Large intestine (tissue), 3 donors: Measurements from ENCODE around the gene EHBP1. TPM values are rescaled to one million over a fixed set of nuclear protein-coding genes. Genes with fewer than 3 reads are reported as not detected.

Experiments
- DNase-seq, 2 donors: peaks; one replicate each; pipeline versions ENCODE4 v3.0.0 to v3.0.0-alpha.2; 2013
- H3K27ac ChIP-seq: one replicate; pipeline ENCODE4 v1.5.1; 2013; ENCODE audit warnings: low read length
- H3K27me3 ChIP-seq: 2 replicates; pipeline ENCODE4 v1.6.1; 2013; ENCODE audit warnings: low read length; ENCODE audit not compliant: control insufficient read depth, insufficient read depth
- H3K36me3 ChIP-seq: 2 replicates; pipeline ENCODE4 v1.6.1; 2013; ENCODE audit warnings: low read length; ENCODE audit not compliant: control insufficient read depth, insufficient read depth
- H3K4me1 ChIP-seq: one replicate; pipeline ENCODE4 v1.6.1; 2013; ENCODE audit warnings: low read length; ENCODE audit not compliant: control insufficient read depth, insufficient read depth
- H3K4me3 ChIP-seq: one replicate; pipeline ENCODE4 v1.5.1; 2013; ENCODE audit warnings: low read length
- H3K9me3 ChIP-seq: one replicate; pipeline ENCODE4 v1.6.1; 2013; ENCODE audit warnings: mild to moderate bottlenecking, low read depth, low read length, moderate library complexity; ENCODE audit not compliant: control insufficient read depth
- WGBS: methylation state at CpG from one replicate; pipeline ENCODE4 v1.1.5; 2013; ENCODE audit warnings: low lambda C conversion rate; ENCODE audit not compliant: insufficient coverage; 5-methylcytosine and 5-hydroxymethylcytosine counted together
- polyA plus RNA-seq: library from polyadenylated mRNA; unstranded; fragments of 120-200 nt; gene quantifications from one replicate; pipeline ENCODE4 v1.2.1, GENCODE V29; 2013

Gene EHBP1
- polyA plus RNA-seq, 1 donor: 30.7 TPM

DNA sequence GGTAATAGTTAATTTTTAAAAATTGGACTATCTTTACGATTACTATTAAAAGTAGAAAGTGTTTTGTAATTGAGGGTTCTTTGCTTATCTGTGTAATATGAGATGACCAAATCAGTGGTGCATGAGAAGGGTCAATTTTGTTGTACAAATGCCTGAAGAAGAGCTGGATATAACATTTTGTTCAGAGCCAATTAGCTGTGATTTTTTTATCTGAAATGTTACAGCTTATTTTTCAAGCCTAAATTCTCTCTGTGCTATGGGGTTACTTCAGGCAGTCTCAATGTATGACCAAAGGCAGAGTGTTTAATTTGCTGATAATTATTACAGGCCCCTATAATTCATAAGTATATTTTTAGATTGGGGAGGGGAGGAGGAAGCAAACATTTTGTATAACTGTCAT, 386.9 kb downstream of the EHBP1 start:
- Histone ChIP-seq H3K36me3 (no peaks in the 10 kb centered on the region), H3K4me1 (no peaks in the 10 kb centered on the region), H3K9me3 (no peaks in the 10 kb centered on the region), H3K27me3 (no peaks in the 10 kb centered on the region), H3K4me3 (no peak overlapping the region), H3K27ac (no peak overlapping the region)
- 71% methylated on average over 1 of the region's 1 CpG for WGBS
- DNase-seq: no peak

DNA sequence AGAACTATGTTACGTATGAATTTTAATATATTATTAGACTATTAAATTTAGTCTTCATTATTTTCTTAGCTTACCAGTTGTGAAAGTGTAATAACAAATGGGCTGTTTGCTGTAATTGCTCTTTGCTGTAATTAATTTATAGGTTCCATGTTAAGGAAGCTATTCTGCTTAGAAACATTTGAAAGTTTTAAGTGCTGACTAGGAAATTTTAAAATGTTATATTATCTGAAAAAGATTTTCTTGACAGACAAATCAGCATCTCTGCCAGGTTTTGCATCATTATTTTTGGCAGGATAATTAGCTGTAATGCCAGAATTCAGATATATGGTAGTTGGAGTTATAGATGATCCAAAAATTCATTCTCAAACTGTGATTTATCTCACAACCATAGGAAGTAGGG, 387.3 kb downstream of the EHBP1 start:
- Histone ChIP-seq H3K27ac (no peak overlapping the region), H3K4me3 (no peak overlapping the region), H3K27me3 (no peaks in the 10 kb centered on the region), H3K9me3 (no peaks in the 10 kb centered on the region), H3K36me3 (no peaks in the 10 kb centered on the region), H3K4me1 (no peaks in the 10 kb centered on the region)
- 0% methylated on average over 1 of the region's 1 CpG for WGBS
- DNase-seq: no peak

DNA sequence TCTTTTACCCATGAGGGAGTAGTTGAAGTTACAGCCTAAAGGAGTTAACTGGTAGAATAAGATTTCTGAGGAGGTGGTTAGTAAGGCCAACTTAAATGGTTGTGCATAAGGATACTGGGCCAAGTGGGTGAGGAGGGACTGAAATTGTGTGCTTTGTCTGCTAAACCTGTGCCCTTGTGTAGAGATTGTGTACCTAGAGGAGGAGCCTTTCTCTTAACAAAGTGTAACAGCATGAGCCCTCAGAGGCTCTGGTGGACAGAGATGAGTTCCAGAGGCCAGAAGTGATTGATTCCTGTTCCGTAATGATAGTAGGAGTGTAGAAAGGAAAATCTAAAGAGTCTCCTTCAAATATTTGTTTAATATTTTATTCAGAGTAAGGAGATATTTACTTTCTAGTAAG, 388.0 kb downstream of the EHBP1 start:
- whole genome bisulfite sequencing: 67% methylated on average over 1 of the region's 1 CpG

More for the DNA sequence above, 388.0 kb downstream of the EHBP1 start:
- Histone ChIP-seq H3K27me3 (no peaks in the 10 kb centered on the region), H3K36me3 (no peaks in the 10 kb centered on the region), H3K9me3 (no peaks in the 10 kb centered on the region), H3K4me1 (no peaks in the 10 kb centered on the region), H3K27ac (no peak overlapping the region), H3K4me3 (no peak overlapping the region)
- DNase-seq: no peak

Other genes starting within 250 kb of the EHBP1 start
- gene TMEM17, start 199.5 kb upstream of the EHBP1 start, polyA plus RNA-seq: 4.2 TPM